Measurements from ENCODE around the gene ERVK3-1. TPM values are rescaled to one million over a fixed set of nuclear protein-coding genes. Genes with fewer than 3 reads are reported as not detected.

Gene ERVK3-1
- total RNA-seq, 1 donor from 2014 or later, result 40.9 TPM

- H3K9me3 ChIP-seq (ENCODE audit: insufficient read depth, low read depth, low read length), result peaks cover 13% of the 10 kb centered on the region
- H3K4me2 ChIP-seq (ENCODE audit: low read length), result peak overlapping the region; percentile 33
- no peak overlapping the region for H3K9ac ChIP-seq (ENCODE audit: low read length)
- Mint-ChIP-seq H3K27me3 (ENCODE audit: low read depth, unreplicated experiment) (no peaks in the 10 kb centered on the region), H3K4me1 (ENCODE audit: low read depth, unreplicated experiment) (peaks cover 2% of the 10 kb centered on the region), H3K36me3 (ENCODE audit: low read depth, unreplicated experiment) (peaks cover 5% of the 10 kb centered on the region), H3K4me3 (ENCODE audit: unreplicated experiment) (no peak overlapping the region), H3K9me3 (ENCODE audit: unreplicated experiment) (no peaks in the 10 kb centered on the region), H3K27ac (ENCODE audit: unreplicated experiment) (no peak overlapping the region)
- H3K27ac ChIP-seq (ENCODE audit: low read depth, low read length), result no peak overlapping the region
- no peaks in the 10 kb centered on the region for H3K4me1 ChIP-seq (ENCODE audit: insufficient read depth, low read length)
- H3K79me2 ChIP-seq (ENCODE audit: insufficient read depth, low read length), result no peaks in the 10 kb centered on the region
- DNase-seq (ENCODE audit: low read depth) (no peak), FAIRE-seq (no peak)
- no peaks in the 10 kb centered on the region for H3K36me3 ChIP-seq (ENCODE audit: insufficient read depth, low read length)
- no peaks in the 10 kb centered on the region for H3K27me3 ChIP-seq (ENCODE audit: insufficient read depth, low read length)
- no peak overlapping the region for H3K4me3 ChIP-seq (ENCODE audit: insufficient read depth, low read depth, low read length)
- TF ChIP-seq EZH2 (IDR thresholded peaks at IDR 0.05; ENCODE audit: insufficient read depth, low read length) (peak; percentile 63), CTCF (IDR thresholded peaks at IDR 0.05; ENCODE audit: insufficient read depth, low read depth, low read length) (no peak)
- no peak overlapping the region for H2AFZ ChIP-seq (ENCODE audit: low read depth, low read length)
- H4K20me1 ChIP-seq (ENCODE audit: insufficient read depth, low read length), result no peaks in the 10 kb centered on the region
Measured at GRCh38 chr19:58355908-58356765, 51.0 kb downstream of the ERVK3-1 start.

GRCh38 chr19:58356766-58357480 lies 51.7 kb downstream of the ERVK3-1 start:
- Mint-ChIP-seq H3K4me3 (ENCODE audit: unreplicated experiment) (no peak overlapping the region), H3K4me1 (ENCODE audit: low read depth, unreplicated experiment) (peaks cover 2% of the 10 kb centered on the region), H3K9me3 (ENCODE audit: unreplicated experiment) (no peaks in the 10 kb centered on the region), H3K27ac (ENCODE audit: unreplicated experiment) (no peak overlapping the region), H3K27me3 (ENCODE audit: low read depth, unreplicated experiment) (no peaks in the 10 kb centered on the region), H3K36me3 (ENCODE audit: low read depth, unreplicated experiment) (peaks cover 6% of the 10 kb centered on the region)
- Histone ChIP-seq H3K4me2 (ENCODE audit: low read length) (peak overlapping the region; percentile 33), H2AFZ (ENCODE audit: low read depth, low read length) (no peak overlapping the region), H3K79me2 (ENCODE audit: insufficient read depth, low read length) (no peaks in the 10 kb centered on the region), H4K20me1 (ENCODE audit: insufficient read depth, low read length) (no peaks in the 10 kb centered on the region), H3K27me3 (ENCODE audit: insufficient read depth, low read length) (no peaks in the 10 kb centered on the region), H3K36me3 (ENCODE audit: insufficient read depth, low read length) (no peaks in the 10 kb centered on the region), H3K9ac (ENCODE audit: low read length) (no peak overlapping the region), H3K9me3 (ENCODE audit: insufficient read depth, low read depth, low read length) (peaks cover 13% of the 10 kb centered on the region), H3K27ac (ENCODE audit: low read depth, low read length) (no peak overlapping the region), H3K4me3 (ENCODE audit: insufficient read depth, low read depth, low read length) (no peak overlapping the region), H3K4me1 (ENCODE audit: insufficient read depth, low read length) (peaks cover 3% of the 10 kb centered on the region)
- FAIRE-seq (no peak), DNase-seq (ENCODE audit: low read depth) (no peak)
- TF ChIP-seq EZH2 (IDR thresholded peaks at IDR 0.05; ENCODE audit: insufficient read depth, low read length) (no peak), CTCF (IDR thresholded peaks at IDR 0.05; ENCODE audit: insufficient read depth, low read depth, low read length) (no peak)

Measured in astrocyte (in vitro differentiated cells and primary cell).